Ovary (tissue), 1 donor: ENCODE data around the gene CMAS.

Experiments
- EP300 ChIP-seq: sonication (generic); formaldehyde crosslinking; IDR thresholded peaks from one replicate; pipeline ENCODE4 v1.6.1; 2017; ENCODE audit warnings: antibody characterized with exemption
- POLR2A ChIP-seq: fragments of 450-650 bp; IDR thresholded peaks from one replicate; pipeline ENCODE4 v1.6.1; 2017; ENCODE audit warnings: antibody characterized with exemption, mild to moderate bottlenecking, moderate library complexity

- TF ChIP-seq POLR2A (no peak), EP300 (no peak)
Measured at GRCh38 chr12:22084852-22085251, 38.8 kb downstream of the CMAS start.
